ENCODE results near the gene CHN2.

Gene CHN2

DNA sequence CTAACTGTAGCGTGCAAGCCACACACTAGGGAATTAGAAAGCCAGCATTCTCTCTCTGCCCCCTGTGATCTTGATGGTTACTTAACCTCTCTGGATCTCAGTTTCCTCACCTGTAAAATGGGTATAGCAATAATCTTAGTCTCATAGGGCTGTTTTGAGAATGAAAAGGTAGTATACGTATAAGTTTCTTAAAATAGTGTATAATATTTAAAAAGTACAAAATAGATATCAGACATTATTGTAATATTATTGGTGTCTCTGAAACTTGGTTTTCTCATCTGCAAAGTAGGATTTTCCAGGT, 80.4 kb downstream of the CHN2 start:
- peaks cover 45% of the 10 kb centered on the region for H3K4me1 Mint-ChIP-seq
- no peak overlapping the region for H3K27ac Mint-ChIP-seq
- H3K9me3 Mint-ChIP-seq: no peaks in the 10 kb centered on the region
- no peak for DNase-seq (ENCODE audit: low spot score in 2 of 2)
- no peak overlapping the region for H3K4me3 Mint-ChIP-seq
- no peaks in the 10 kb centered on the region for H3K36me3 Mint-ChIP-seq
- ATAC-seq: no peak

GRCh38 chr7:29275493-29275892, 80.9 kb downstream of the CHN2 start:
- Mint-ChIP-seq H3K9me3 (no peaks in the 10 kb centered on the region), H3K36me3 (no peaks in the 10 kb centered on the region), H3K4me1 (peaks cover 45% of the 10 kb centered on the region), H3K27ac (no peak overlapping the region), H3K4me3 (no peak overlapping the region)
- ATAC-seq (peak; percentile 20), DNase-seq (ENCODE audit: low spot score in 2 of 2) (no peak)

DNA sequence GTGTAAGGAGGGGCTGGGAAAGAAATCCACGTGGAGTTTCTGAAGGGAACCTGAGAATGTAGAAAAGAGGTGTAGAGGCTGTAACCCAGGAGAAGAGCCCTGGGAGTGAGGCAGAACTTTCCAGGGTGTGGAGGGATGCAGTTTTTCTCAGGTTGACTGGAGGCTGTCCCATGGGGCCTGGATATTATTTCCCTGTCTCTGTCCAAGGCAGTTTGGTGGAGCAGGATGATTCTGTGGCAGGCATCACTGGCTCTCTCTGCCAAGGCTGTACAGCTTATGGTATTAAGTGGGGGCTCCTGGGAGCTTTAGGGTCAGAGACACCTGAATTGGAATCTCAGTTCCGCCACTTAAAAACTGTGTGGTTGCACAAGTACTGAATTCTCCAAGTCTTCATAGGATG, 81.6 kb downstream of the CHN2 start:
- Mint-ChIP-seq H3K36me3 (no peaks in the 10 kb centered on the region), H3K9me3 (no peaks in the 10 kb centered on the region), H3K27ac (no peak overlapping the region), H3K4me3 (no peak overlapping the region), H3K4me1 (peaks cover 44% of the 10 kb centered on the region)
- ATAC-seq: no peak
- no peak for DNase-seq (ENCODE audit: low spot score in 2 of 2)

- H3K27ac Mint-ChIP-seq: no peak overlapping the region
- no peak overlapping the region for H3K4me3 Mint-ChIP-seq
- no peaks in the 10 kb centered on the region for H3K9me3 Mint-ChIP-seq
- peaks cover 38% of the 10 kb centered on the region for H3K4me1 Mint-ChIP-seq
- DNase-seq (ENCODE audit: low spot score in 2 of 2): no peak
- no peaks in the 10 kb centered on the region for H3K36me3 Mint-ChIP-seq
- ATAC-seq: no peak
Observed at GRCh38 chr7:29276806-29277205, 82.2 kb downstream of the CHN2 start.

DNA sequence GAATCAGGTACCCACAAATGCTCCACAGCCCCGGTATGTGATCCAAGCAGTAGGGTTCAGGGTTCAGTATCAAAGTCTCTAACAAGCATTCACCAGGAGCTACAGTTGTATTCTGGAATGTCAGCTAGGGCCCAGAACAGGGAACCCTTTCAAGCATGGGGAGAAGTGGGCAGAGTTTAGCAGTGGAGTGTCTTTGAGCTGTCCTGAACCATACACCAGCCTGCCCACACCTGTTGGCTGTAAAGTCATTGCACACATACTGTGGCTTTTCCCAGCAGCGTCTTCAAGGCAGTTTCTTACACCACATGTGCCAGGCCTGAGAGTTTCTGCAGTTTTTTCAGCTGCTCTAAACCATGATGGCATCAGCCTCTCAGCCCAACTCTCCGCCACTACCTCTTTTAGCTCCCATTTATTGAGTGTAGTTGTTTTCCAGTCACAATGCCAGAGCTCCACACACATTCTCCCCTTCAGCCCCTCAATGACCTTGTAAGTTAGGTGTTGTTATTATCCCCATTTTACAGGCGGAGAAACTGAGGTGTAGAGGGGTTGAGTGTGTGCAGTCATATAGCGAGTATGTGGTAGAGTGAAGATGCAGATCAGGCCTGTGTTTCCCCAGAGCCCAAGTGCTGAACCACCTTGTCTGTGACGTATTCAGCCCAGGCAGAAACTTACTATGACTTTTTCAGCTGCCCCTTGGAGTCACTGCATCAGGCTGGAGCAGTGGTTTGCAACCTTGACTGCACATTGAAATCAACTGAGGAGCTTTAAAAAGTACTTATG, 83.1 kb downstream of the CHN2 start:
- peak in 1 of 2 donors; percentile 68 for DNase-seq (ENCODE audit: low spot score in 2 of 2)
- no peak overlapping the region for H3K4me3 Mint-ChIP-seq
- H3K27ac Mint-ChIP-seq: no peak overlapping the region
- peaks cover 35% of the 10 kb centered on the region for H3K4me1 Mint-ChIP-seq
- peak; percentile 92 for ATAC-seq
- H3K9me3 Mint-ChIP-seq: no peaks in the 10 kb centered on the region
- H3K36me3 Mint-ChIP-seq: no peaks in the 10 kb centered on the region

DNA sequence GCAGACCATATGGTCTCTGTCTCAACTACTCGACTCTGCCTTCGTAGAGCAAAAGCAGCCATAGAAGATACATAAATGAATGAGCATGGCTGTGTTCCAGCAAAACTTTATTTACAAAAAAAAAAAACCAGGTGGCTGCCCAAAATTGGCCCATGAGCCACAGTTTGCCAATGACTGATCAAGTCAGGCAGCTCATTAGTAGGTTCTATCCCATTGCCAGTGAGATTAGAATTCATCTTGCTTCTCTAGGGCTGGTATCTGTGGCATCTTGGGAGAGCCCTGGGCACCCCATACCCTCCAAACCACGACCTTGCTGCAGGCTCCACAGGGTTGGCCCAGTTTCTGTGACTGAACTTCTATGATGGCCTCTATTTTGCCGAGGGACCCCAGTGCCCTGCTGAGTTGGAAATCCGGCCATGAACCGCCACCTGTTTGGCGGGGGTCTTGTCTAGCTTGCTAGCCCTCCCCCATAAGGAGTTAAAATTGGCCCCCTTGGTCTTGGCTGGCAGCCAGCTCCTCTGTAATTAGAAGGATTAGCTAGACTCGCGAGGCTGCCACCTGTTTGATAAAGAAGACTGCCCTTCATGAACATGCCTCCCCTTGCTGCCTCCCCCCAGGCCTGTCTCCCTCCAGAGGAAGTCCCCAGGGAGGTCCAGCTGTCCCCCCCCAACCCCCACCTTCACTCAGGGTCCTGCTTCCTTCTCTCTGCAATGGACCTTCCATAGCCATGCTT, 83.9 kb downstream of the CHN2 start:
- no peaks in the 10 kb centered on the region for H3K9me3 Mint-ChIP-seq
- DNase-seq (ENCODE audit: low spot score in 2 of 2) (no peak), ATAC-seq (no peak)
- peaks cover 30% of the 10 kb centered on the region for H3K4me1 Mint-ChIP-seq
- no peak overlapping the region for H3K4me3 Mint-ChIP-seq
- H3K27ac Mint-ChIP-seq: no peak overlapping the region
- no peaks in the 10 kb centered on the region for H3K36me3 Mint-ChIP-seq

DNA sequence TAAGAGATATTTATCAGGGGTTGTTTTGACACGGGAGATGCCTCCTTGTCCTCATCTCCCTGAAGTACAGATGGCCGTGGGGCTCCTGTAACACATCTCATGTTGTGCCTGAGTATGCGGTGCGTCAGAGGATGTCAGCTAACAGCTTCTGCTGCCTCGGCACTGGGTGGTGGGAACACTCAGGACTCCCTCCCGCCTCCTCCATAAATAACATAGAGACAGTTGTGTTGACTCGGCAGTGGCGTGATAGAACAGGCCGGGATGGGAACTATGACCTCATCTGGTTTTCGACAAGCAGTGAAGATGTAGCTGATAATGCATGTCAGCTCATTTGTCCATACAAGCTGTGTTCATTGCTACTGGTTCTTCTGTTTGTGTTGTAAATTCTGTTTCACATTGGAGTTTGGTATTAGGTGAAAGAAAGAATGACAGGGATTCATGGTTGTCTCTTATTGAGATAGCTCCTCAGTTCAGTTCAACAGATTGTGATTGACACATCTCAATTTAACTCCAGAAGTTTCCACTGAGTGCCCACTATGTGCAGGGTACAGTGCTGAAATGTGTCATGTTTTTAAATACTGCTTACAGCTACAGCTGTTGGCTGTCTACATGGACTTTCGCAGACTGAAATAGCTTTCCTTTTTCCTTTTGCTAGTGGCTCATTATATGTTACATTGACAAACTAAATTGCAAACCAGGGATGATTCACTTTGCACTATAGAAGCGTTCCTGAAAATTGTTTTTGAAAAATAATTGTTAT, 87.4 kb downstream of the CHN2 start:
- H3K4me1 Mint-ChIP-seq: peaks cover 33% of the 10 kb centered on the region
- H3K9me3 Mint-ChIP-seq: no peaks in the 10 kb centered on the region
- ATAC-seq (no peak), DNase-seq (ENCODE audit: low spot score in 2 of 2) (no peak)
- H3K4me3 Mint-ChIP-seq: no peak overlapping the region
- no peaks in the 10 kb centered on the region for H3K36me3 Mint-ChIP-seq
- no peak overlapping the region for H3K27ac Mint-ChIP-seq

GRCh38 chr7:29282819-29283414, 88.3 kb downstream of the CHN2 start:
- DNase-seq (ENCODE audit: low spot score in 2 of 2) (no peak), ATAC-seq (no peak)
- peaks cover 35% of the 10 kb centered on the region for H3K4me1 Mint-ChIP-seq

GRCh38 chr7:29284696-29285443, 90.3 kb downstream of the CHN2 start:
- ATAC-seq (no peak), DNase-seq (ENCODE audit: low spot score in 2 of 2) (no peak)
- Mint-ChIP-seq H3K4me3 (peak overlapping the region; percentile 37), H3K27ac (peak overlapping the region; percentile 54), H3K36me3 (no peaks in the 10 kb centered on the region), H3K9me3 (no peaks in the 10 kb centered on the region), H3K4me1 (peaks cover 40% of the 10 kb centered on the region)

More at GRCh38 chr7:29282819-29283414, 88.3 kb downstream of the CHN2 start:
- H3K4me3 Mint-ChIP-seq: no peak overlapping the region
- no peaks in the 10 kb centered on the region for H3K36me3 Mint-ChIP-seq
- no peak overlapping the region for H3K27ac Mint-ChIP-seq
- H3K9me3 Mint-ChIP-seq: no peaks in the 10 kb centered on the region

DNA sequence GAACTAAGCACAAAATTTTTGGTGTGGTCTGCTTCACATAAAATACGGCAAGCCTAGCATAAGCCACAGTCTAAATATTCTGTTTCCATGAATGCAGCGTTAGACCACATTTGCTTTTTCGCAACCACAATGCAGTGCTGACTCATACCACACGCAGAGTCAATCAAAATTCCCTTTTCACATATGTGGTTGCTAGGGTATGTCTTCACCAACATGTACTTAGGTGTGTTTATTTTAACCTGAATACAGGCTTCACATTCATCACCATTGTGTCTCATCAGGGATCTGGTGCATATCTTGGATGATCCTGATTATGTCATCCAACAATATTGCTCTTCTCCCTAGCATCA, 90.8 kb downstream of the CHN2 start:
- Mint-ChIP-seq H3K9me3 (no peaks in the 10 kb centered on the region), H3K4me1 (peaks cover 40% of the 10 kb centered on the region), H3K36me3 (no peaks in the 10 kb centered on the region), H3K27ac (peak overlapping the region; percentile 54), H3K4me3 (peak overlapping the region; percentile 37)
- DNase-seq (ENCODE audit: low spot score in 2 of 2): peak; percentile 18 to 76
- ATAC-seq: peak; percentile 94

GRCh38 chr7:29285861-29286260, 91.3 kb downstream of the CHN2 start:
- Mint-ChIP-seq H3K27ac (peak overlapping the region; percentile 54), H3K36me3 (no peaks in the 10 kb centered on the region), H3K9me3 (no peaks in the 10 kb centered on the region), H3K4me1 (peaks cover 40% of the 10 kb centered on the region), H3K4me3 (no peak overlapping the region)
- ATAC-seq: no peak
- no peak for DNase-seq (ENCODE audit: low spot score in 2 of 2)

GRCh38 chr7:29287366-29287765, 92.8 kb downstream of the CHN2 start:
- Mint-ChIP-seq H3K27ac (no peak overlapping the region), H3K4me1 (peaks cover 40% of the 10 kb centered on the region), H3K9me3 (no peaks in the 10 kb centered on the region), H3K36me3 (no peaks in the 10 kb centered on the region), H3K4me3 (no peak overlapping the region)
- DNase-seq (ENCODE audit: low spot score in 2 of 2) (no peak), ATAC-seq (peak; percentile 74)

DNA sequence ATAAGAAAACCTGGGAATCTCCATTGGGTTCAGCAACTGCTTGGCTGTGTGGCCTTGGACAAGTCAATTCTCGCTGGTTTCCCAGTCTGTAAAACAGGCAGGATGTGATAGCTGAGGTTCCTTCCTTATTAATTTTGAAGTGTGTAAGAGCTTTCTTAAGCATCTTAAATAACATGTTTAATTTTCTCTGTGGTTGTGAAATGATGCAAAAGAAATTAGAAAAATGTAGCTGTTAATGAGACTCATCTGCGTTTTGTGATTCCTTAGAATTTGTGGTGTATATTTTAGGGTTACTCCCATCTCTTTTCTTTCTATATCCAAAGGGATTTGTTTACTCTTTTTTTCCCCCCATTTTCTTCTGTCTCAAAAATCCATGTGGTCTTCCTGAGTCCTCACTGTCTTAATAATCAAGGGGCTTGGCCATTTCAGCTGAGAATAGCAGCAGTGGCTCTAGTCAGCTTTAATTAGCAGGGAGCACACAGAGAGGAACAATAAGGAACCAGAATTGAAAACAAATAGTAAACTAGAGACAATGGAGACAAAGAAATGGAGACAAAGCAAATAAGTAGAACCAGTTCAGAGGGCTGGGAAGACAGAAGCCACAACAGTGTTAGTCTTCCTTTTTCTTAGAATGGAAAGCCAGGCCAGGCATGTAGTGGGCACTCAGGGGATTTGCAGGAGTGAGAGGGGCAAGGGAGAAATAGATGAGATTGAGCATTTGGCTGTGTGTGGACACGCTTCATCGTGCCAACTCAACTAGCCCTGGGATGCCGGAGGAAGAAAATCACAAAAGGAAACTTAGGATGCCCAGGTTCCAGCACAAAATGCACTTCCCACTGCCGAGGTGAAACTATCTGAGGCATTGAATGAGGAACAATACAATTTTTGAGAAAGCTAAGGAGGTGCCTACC, 93.9 kb downstream of the CHN2 start:
- DNase-seq (ENCODE audit: low spot score in 2 of 2) (no peak), ATAC-seq (no peak)
- H3K4me1 Mint-ChIP-seq: peaks cover 40% of the 10 kb centered on the region
- H3K36me3 Mint-ChIP-seq: no peaks in the 10 kb centered on the region
- no peak overlapping the region for H3K4me3 Mint-ChIP-seq
- no peaks in the 10 kb centered on the region for H3K9me3 Mint-ChIP-seq
- no peak overlapping the region for H3K27ac Mint-ChIP-seq
